BLaER1 treated with 17β-estradiol and CSF1 and Interleukin-3, amounts not matched to agents 10 nM and 100 nM (cell line): ENCODE data around the gene TUBGCP6.

Source experiments
- H3K27ac ChIP-seq, 11 experiments: shearing (Covaris generic); formaldehyde crosslinking; 2 replicates each; pipeline ENCODE4 v1.8.1; 2022
- H3K27me3 ChIP-seq, 11 experiments: shearing (Covaris generic); formaldehyde crosslinking; 2 replicates each; pipeline ENCODE4 v1.8.1; 2022
- H3K36me3 ChIP-seq, 11 experiments: shearing (Covaris generic); formaldehyde crosslinking; 2 replicates each; pipeline ENCODE4 v1.8.1; 2022
- H3K4me1 ChIP-seq, 10 experiments: shearing (Covaris generic); formaldehyde crosslinking; 2 replicates each; pipeline ENCODE4 v1.8.1; 2022
- H3K4me2 ChIP-seq, 11 experiments: shearing (Covaris generic); formaldehyde crosslinking; 2 replicates each; pipeline ENCODE4 v1.8.1; 2022
- H3K4me3 ChIP-seq, 10 experiments: shearing (Covaris generic); formaldehyde crosslinking; 2 replicates each; pipeline ENCODE4 v1.8.1; 2022
- H3K9ac ChIP-seq, 11 experiments: shearing (Covaris generic); formaldehyde crosslinking; 2 replicates each; pipeline ENCODE4 v1.8.1; 2022
- H3K9me3 ChIP-seq, 11 experiments: shearing (Covaris generic); formaldehyde crosslinking; replicated peaks in 1 of 11; 2 replicates each; pipeline ENCODE4 v1.8.1; 2022
- H4K20me1 ChIP-seq, 11 experiments: shearing (Covaris generic); formaldehyde crosslinking; 2 replicates each; pipeline ENCODE4 v1.8.1; 2022
- Cebpa-rat ChIP-seq, 11 experiments: shearing (Covaris generic); IDR thresholded peaks; 2 replicates each; pipeline ENCODE4 v1.8.1; 2022

The TUBGCP6 gene

GRCh38 chr22:50185375-50186087 is 59.3 kb downstream of the TUBGCP6 start, which contains the start of gene TRABD:
TSS of gene TRABD (plus strand) at chr22:50185913. CDS start at chr22:50193061, 7,148 bp downstream.
- Histone ChIP-seq H3K9me3 (no peaks in the 10 kb centered on the region), H4K20me1 (peaks cover 0 to 45% (median 39%) of the 10 kb centered on the region in 11 experiments; a peak in 21 of 22 replicates), H3K36me3 (0 out of 22 replicates have a peak, but pooled peaks cover 0 to 4% (median 0%) of the 10 kb centered on the region in 11 experiments), H3K27ac (peak within 1 kb of the TSS; percentile 73 to 99 (median 94)), H3K27me3 (peaks cover 9 to 30% (median 21%) of the 10 kb centered on the region in 11 experiments), H3K4me1 (peaks cover 57 to 84% (median 67%) of the 10 kb centered on the region in 10 experiments), H3K9ac (peak within 1 kb of the TSS; percentile 85 to 99 (median 96)), H3K4me3 (peak within 1 kb of the TSS; percentile 79 to 91 (median 88)), H3K4me2 (peak within 1 kb of the TSS; percentile 97 to 100 (median 99))
- TF ChIP-seq Cebpa-rat (IDR thresholded peaks at IDR 0.05) = no peak

- H3K4me2 ChIP-seq = peak overlapping the region; percentile 86 to 100 (median 98)
- H3K9ac ChIP-seq = peak overlapping the region; percentile 58 to 86 (median 78)
- H3K36me3 ChIP-seq = 0 out of 22 replicates have a peak, but pooled peaks cover 0 to 4% (median 0%) of the 10 kb centered on the region in 11 experiments
- peaks cover 14 to 36% (median 22%) of the 10 kb centered on the region in 11 experiments for H3K27me3 ChIP-seq
- no peak for TF ChIP-seq Cebpa-rat (IDR thresholded peaks at IDR 0.05)
- peaks cover 0 to 45% (median 35%) of the 10 kb centered on the region in 11 experiments; a peak in 21 of 22 replicates for H4K20me1 ChIP-seq
- peak overlapping the region; percentile 54 to 91 (median 70) for H3K4me3 ChIP-seq
- peak overlapping the region; percentile 57 to 80 (median 71) for H3K27ac ChIP-seq
- no peaks in the 10 kb centered on the region for H3K9me3 ChIP-seq
- peaks cover 54 to 84% (median 67%) of the 10 kb centered on the region in 10 experiments for H3K4me1 ChIP-seq
Observed at GRCh38 chr22:50184902-50185374, 59.9 kb downstream of the TUBGCP6 start.

- no peaks in the 10 kb centered on the region for H3K9me3 ChIP-seq
- peaks cover 19 to 42% (median 24%) of the 10 kb centered on the region in 11 experiments for H3K27me3 ChIP-seq
- no peak for TF ChIP-seq Cebpa-rat (IDR thresholded peaks at IDR 0.05)
- H3K4me3 ChIP-seq = peak overlapping the region; percentile 54 to 91 (median 70); a peak in 19 of 20 replicates
- peaks cover 0 to 45% (median 28%) of the 10 kb centered on the region in 11 experiments; a peak in 20 of 22 replicates for H4K20me1 ChIP-seq
- H3K4me1 ChIP-seq = peaks cover 53 to 84% (median 67%) of the 10 kb centered on the region in 10 experiments
- H3K36me3 ChIP-seq = 0 out of 22 replicates have a peak, but pooled peaks cover 0 to 4% (median 0%) of the 10 kb centered on the region in 11 experiments
- peak overlapping the region in 10 of 11 experiments; percentile 57 to 80 (median 72); a peak in 15 of 22 replicates for H3K27ac ChIP-seq
- H3K9ac ChIP-seq = peak overlapping the region; percentile 58 to 86 (median 78)
- H3K4me2 ChIP-seq = peak overlapping the region; percentile 86 to 100 (median 98)
Observed at GRCh38 chr22:50184004-50184901, 60.6 kb downstream of the TUBGCP6 start.

GRCh38 chr22:50183141-50183971 is 61.5 kb downstream of the TUBGCP6 start:
- H3K9ac ChIP-seq = no peak overlapping the region
- no peak for TF ChIP-seq Cebpa-rat (IDR thresholded peaks at IDR 0.05)
- peaks cover 44 to 84% (median 67%) of the 10 kb centered on the region in 10 experiments for H3K4me1 ChIP-seq
- H4K20me1 ChIP-seq = peaks cover 0 to 44% (median 21%) of the 10 kb centered on the region in 11 experiments; a peak in 19 of 22 replicates
- peak overlapping the region in 10 of 11 experiments; percentile 86 to 100 (median 98); a peak in 15 of 22 replicates for H3K4me2 ChIP-seq
- no peaks in the 10 kb centered on the region for H3K9me3 ChIP-seq
- H3K27me3 ChIP-seq = peaks cover 19 to 50% (median 33%) of the 10 kb centered on the region in 11 experiments
- H3K4me3 ChIP-seq = no peak overlapping the region
- H3K36me3 ChIP-seq = 0 out of 22 replicates have a peak, but pooled peaks cover 0 to under 1% (median 0%) of the 10 kb centered on the region in 11 experiments
- H3K27ac ChIP-seq = no peak overlapping the region

GRCh38 chr22:50182176-50183081 is 62.4 kb downstream of the TUBGCP6 start:
- no peak overlapping the region for H3K27ac ChIP-seq
- H4K20me1 ChIP-seq = peaks cover 0 to 38% (median 11%) of the 10 kb centered on the region in 11 experiments; a peak in 16 of 22 replicates
- H3K4me3 ChIP-seq = no peak overlapping the region
- peaks cover 34 to 80% (median 62%) of the 10 kb centered on the region in 10 experiments for H3K4me1 ChIP-seq
- peaks cover 19 to 48% (median 33%) of the 10 kb centered on the region in 11 experiments for H3K27me3 ChIP-seq
- no peak for TF ChIP-seq Cebpa-rat (IDR thresholded peaks at IDR 0.05)
- H3K9me3 ChIP-seq = no peaks in the 10 kb centered on the region
- peak overlapping the region in 1 of 11 experiments; percentile 11; a peak in 1 of 22 replicates for H3K4me2 ChIP-seq
- no peak overlapping the region for H3K9ac ChIP-seq
- no peaks in the 10 kb centered on the region for H3K36me3 ChIP-seq

- Histone ChIP-seq H3K9ac (no peak overlapping the region; a peak in 1 of 22 replicates), H3K4me3 (no peak overlapping the region), H4K20me1 (peaks cover 0 to 42% (median 3%) of the 10 kb centered on the region in 11 experiments; a peak in 9 of 22 replicates), H3K36me3 (no peaks in the 10 kb centered on the region), H3K27me3 (peaks cover 19 to 48% (median 33%) of the 10 kb centered on the region in 11 experiments), H3K9me3 (no peaks in the 10 kb centered on the region), H3K27ac (no peak overlapping the region), H3K4me1 (peaks cover 26 to 84% (median 67%) of the 10 kb centered on the region in 10 experiments), H3K4me2 (peak overlapping the region in 9 of 11 experiments; percentile 64 to 89 (median 87); a peak in 16 of 22 replicates)
- no peak for TF ChIP-seq Cebpa-rat (IDR thresholded peaks at IDR 0.05)
Observed at GRCh38 chr22:50180727-50181521, 63.9 kb downstream of the TUBGCP6 start.
